OCI-LY3 (cell line): Measurements from ENCODE around the gene BUB3.

Experiments
- CTCF ChIP-seq: fragments of 200-600, 300-600 bp; sonication (generic); IDR thresholded peaks from 2 replicates; pipeline ENCODE4 v1.5.1; 2014; ENCODE audit warnings: antibody characterized with exemption, low read length, low read depth
- EZH2phosphoT487 ChIP-seq: fragments of 200-600 bp; shearing (Covaris generic); IDR thresholded peaks from 2 replicates; pipeline ENCODE4 v1.6.1; 2018; ENCODE audit warnings: antibody characterized with exemption, mixed run types, low read depth

DNA sequence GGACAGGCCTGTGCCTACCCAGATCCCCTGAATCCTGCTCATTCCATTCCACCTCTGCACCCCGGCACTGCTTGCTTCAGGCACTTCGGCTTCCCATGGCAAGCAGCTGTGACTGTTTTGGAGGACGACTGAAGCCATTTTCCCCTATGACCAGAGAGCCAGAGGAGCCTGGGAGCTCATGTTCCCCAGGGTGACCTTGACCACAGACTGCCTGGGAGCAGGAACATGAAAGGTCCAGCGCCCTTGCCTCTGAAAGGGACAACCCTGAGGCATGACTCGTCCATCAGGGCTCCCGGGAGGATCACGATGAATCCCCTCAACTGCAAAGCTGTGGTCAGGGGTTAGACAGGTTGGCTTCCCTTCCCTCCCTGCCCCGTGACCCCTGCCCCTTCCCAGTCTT is 35.1 kb upstream of the BUB3 start:
- TF ChIP-seq CTCF, result no peak
- TF ChIP-seq EZH2phosphoT487, result no peak
